Mesendoderm (in vitro differentiated cells): ENCODE measurements around the gene AFAP1L2.

Source experiments
- DNase-seq: peaks from one replicate; pipeline ENCODE4 v3.0.0; 2013
- H2AK5ac ChIP-seq: 2 replicates; pipeline ENCODE4 v1.6.1; 2013; ENCODE audit warnings: low read length, inconsistent platforms
- H2BK120ac ChIP-seq: 2 replicates; pipeline ENCODE4 v1.6.1; 2013; ENCODE audit warnings: low read depth, mild to moderate bottlenecking, low read length, moderate library complexity, mixed read lengths
- H2BK15ac ChIP-seq: replicated peaks from 2 replicates; pipeline ENCODE4 v1.6.1; 2013; ENCODE audit warnings: low read depth, mild to moderate bottlenecking, moderate library complexity
- H2BK5ac ChIP-seq: 2 replicates; pipeline ENCODE4 v1.6.1; 2013; ENCODE audit warnings: low read length, inconsistent platforms
- H3K18ac ChIP-seq: 2 replicates; pipeline ENCODE4 v1.6.1; 2013; ENCODE audit warnings: mild to moderate bottlenecking, low read length, mixed read lengths
- H3K23ac ChIP-seq: one replicate; pipeline ENCODE4 v1.6.1; 2013; ENCODE audit warnings: low read length
- H3K27ac ChIP-seq: 2 replicates; pipeline ENCODE4 v1.5.1; 2013; ENCODE audit warnings: low read depth, mild to moderate bottlenecking, inconsistent platforms, low read length, moderate library complexity
- H3K27me3 ChIP-seq: 2 replicates; pipeline ENCODE4 v1.6.1; 2013; ENCODE audit warnings: low read length, control low read depth, mild to moderate bottlenecking, inconsistent platforms; ENCODE audit not compliant: insufficient read depth, poor library complexity
- H3K36me3 ChIP-seq: 2 replicates; pipeline ENCODE4 v1.6.1; 2013; ENCODE audit warnings: low read length, inconsistent platforms; ENCODE audit not compliant: control insufficient read depth, insufficient read depth
- H3K4ac ChIP-seq: one replicate; pipeline ENCODE4 v1.6.1; 2013; ENCODE audit warnings: low read depth, mild to moderate bottlenecking, low read length, moderate library complexity
- H3K4me1 ChIP-seq: 2 replicates; pipeline ENCODE4 v1.6.1; 2013; ENCODE audit warnings: low read depth, low read length, inconsistent platforms; ENCODE audit not compliant: control insufficient read depth
- H3K4me2 ChIP-seq: 2 replicates; pipeline ENCODE4 v1.6.1; 2013; ENCODE audit warnings: low read length
- H3K4me3 ChIP-seq: 2 replicates; pipeline ENCODE4 v1.5.1; 2013; ENCODE audit warnings: mild to moderate bottlenecking, low read length
- H3K56ac ChIP-seq: one replicate; pipeline ENCODE4 v1.6.1; 2013; ENCODE audit warnings: low read length
- H3K79me1 ChIP-seq: 2 replicates; pipeline ENCODE4 v1.6.1; 2013; ENCODE audit warnings: low read length, inconsistent platforms
- H3K79me2 ChIP-seq: 2 replicates; pipeline ENCODE4 v1.6.1; 2013; ENCODE audit warnings: mild to moderate bottlenecking, low read length; ENCODE audit not compliant: control insufficient read depth, insufficient read depth
- H3K9ac ChIP-seq: 2 replicates; pipeline ENCODE4 v1.6.1; 2013; ENCODE audit warnings: low read length, inconsistent platforms
- H4K5ac ChIP-seq: one replicate; pipeline ENCODE4 v1.6.1; 2013; ENCODE audit warnings: low read length
- H4K8ac ChIP-seq: one replicate; pipeline ENCODE4 v1.6.1; 2013; ENCODE audit warnings: low read depth, mild to moderate bottlenecking, control low read depth, low read length, moderate library complexity
- WGBS: extraction: QIAGEN DNeasy Blood & Tissue Kit; methylation state at CpG from one replicate; pipeline ENCODE4 v1.1.7; 2013; ENCODE audit warnings: low lambda C conversion rate, missing lambda C conversion rate; ENCODE audit not compliant: insufficient coverage; ENCODE audit errors: extremely low coverage; 5-methylcytosine and 5-hydroxymethylcytosine counted together

Gene AFAP1L2

GRCh38 chr10:114278140-114278883 lies 126.0 kb downstream of the AFAP1L2 start:
- DNase-seq = no peak
- Histone ChIP-seq H3K56ac (no peak overlapping the region), H3K27me3 (no peaks in the 10 kb centered on the region), H3K23ac (no peak overlapping the region), H4K5ac (no peak overlapping the region), H3K27ac (no peak overlapping the region), H2BK15ac (no peak overlapping the region), H4K8ac (no peak overlapping the region), H3K9ac (no peak overlapping the region), H3K4me3 (no peak overlapping the region), H3K36me3 (no peaks in the 10 kb centered on the region), H3K4me2 (no peak overlapping the region), H2BK120ac (no peak overlapping the region), H3K4me1 (no peaks in the 10 kb centered on the region), H2AK5ac (no peak overlapping the region), H3K79me1 (no peaks in the 10 kb centered on the region), H3K18ac (no peak overlapping the region), H3K79me2 (no peaks in the 10 kb centered on the region), H2BK5ac (no peak overlapping the region), H3K4ac (no peak overlapping the region)
- WGBS = no CpG with 5 or more reads among the region's 22 CpGs

DNA sequence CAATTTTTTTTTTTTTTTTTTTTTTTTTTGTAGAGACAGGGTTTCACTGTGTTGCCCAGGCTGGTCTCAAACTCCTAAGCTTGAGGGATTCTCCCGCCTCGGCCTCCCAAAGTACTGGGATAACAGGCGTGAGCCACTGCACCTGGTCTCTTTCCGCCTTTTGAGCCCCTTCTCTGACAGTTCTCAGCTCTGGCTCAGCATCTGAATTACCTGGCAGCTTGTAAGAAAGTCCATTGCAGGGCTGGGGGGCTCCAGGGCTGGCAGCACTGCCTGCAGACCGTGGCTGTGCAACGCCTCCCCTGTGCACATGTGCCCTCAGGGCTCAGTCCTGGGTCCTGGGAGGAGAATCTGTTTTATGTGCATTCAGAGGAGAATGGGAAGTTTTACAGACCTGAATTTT lies 127.6 kb downstream of the AFAP1L2 start:
- no CpG with 5 or more reads among the region's 6 CpGs for WGBS

DNA sequence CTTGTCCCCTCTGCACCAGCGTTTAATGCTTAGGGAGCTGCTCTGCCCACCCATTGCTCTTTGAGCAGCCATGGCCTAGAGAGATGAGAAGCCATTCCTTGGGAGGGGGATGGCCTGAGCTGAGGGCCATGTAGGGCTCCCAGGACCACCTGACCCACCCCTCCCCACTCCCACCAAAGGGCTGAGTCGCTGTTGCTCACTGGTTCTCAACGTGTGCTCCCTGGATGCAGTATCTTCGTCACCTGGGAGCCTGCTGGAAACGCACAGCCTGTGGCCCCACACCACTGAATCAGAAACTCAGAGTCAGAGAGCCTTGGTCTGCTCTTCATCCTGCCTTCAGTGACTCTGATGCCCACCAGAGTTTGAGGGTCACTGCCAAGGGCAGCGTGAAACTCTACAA lies 128.2 kb downstream of the AFAP1L2 start:
- H2AK5ac ChIP-seq = no peak overlapping the region
- H3K9ac ChIP-seq = no peak overlapping the region

More for the DNA sequence above, 127.6 kb downstream of the AFAP1L2 start:
- H3K79me1 ChIP-seq = no peaks in the 10 kb centered on the region
- H2AK5ac ChIP-seq = no peak overlapping the region
- no peak overlapping the region for H3K56ac ChIP-seq
- H4K5ac ChIP-seq = no peak overlapping the region
- H3K36me3 ChIP-seq = no peaks in the 10 kb centered on the region
- H3K27ac ChIP-seq = no peak overlapping the region
- H3K9ac ChIP-seq = no peak overlapping the region
- H3K27me3 ChIP-seq = no peaks in the 10 kb centered on the region
- no peak overlapping the region for H3K4ac ChIP-seq
- no peak overlapping the region for H2BK15ac ChIP-seq
- H3K4me3 ChIP-seq = no peak overlapping the region
- no peak overlapping the region for H3K4me2 ChIP-seq
- no peaks in the 10 kb centered on the region for H3K4me1 ChIP-seq
- H3K79me2 ChIP-seq = no peaks in the 10 kb centered on the region
- no peak for DNase-seq
- H2BK5ac ChIP-seq = no peak overlapping the region
- no peak overlapping the region for H4K8ac ChIP-seq
- H2BK120ac ChIP-seq = no peak overlapping the region
- no peak overlapping the region for H3K23ac ChIP-seq
- no peak overlapping the region for H3K18ac ChIP-seq

DNA sequence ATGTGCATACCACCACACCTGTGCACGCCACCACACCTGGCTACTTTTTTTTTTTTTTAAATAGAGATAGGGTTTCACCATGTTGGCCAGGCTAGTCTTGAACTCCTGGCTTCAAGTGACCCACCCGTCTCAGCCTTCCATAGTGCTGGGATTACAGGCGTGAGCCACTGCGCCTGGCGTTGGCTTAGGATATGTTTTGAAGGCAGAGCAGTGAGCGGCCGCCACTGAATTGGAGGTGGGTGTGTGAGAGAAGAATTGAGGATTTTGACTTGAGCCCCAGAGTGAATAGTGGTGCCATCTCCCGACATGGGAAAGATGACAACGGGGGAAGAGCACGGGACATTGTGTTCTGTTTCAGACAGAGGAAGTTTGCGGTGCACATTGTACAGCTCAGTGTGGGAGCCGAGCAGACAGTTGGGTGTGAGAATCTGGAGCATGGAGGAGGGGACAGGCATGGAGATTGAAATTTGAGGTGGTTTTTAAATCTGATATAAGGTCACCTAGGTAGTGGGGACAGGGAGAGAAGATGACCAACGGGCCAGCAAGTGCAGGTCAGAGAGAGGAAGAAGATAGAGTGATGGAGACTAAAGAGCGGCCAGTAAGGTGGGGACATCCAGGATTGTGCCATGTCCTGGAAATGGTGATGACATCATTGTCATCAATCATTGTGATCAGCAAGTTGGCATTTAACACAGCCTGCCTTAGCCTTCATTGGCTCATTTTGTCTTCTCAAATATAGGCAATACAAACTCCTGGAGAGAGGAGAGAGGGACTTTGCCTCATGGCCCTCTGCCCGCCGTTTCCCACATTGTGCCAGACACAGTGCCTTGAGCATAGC lies 129.5 kb downstream of the AFAP1L2 start:
- no peak overlapping the region for H3K4me3 ChIP-seq
- no peaks in the 10 kb centered on the region for H3K36me3 ChIP-seq
- no peak overlapping the region for H3K56ac ChIP-seq
- no peak overlapping the region for H2BK15ac ChIP-seq
- no CpG with 5 or more reads among the region's 16 CpGs for WGBS
- no peaks in the 10 kb centered on the region for H3K27me3 ChIP-seq
- no peak overlapping the region for H3K4me2 ChIP-seq
- H3K79me1 ChIP-seq = no peaks in the 10 kb centered on the region
- H4K8ac ChIP-seq = no peak overlapping the region
- H2BK120ac ChIP-seq = no peak overlapping the region
- no peak overlapping the region for H3K18ac ChIP-seq
- no peak overlapping the region for H2AK5ac ChIP-seq
- H2BK5ac ChIP-seq = no peak overlapping the region
- H3K9ac ChIP-seq = no peak overlapping the region
- H3K4me1 ChIP-seq = no peaks in the 10 kb centered on the region
- no peak overlapping the region for H3K27ac ChIP-seq
- no peaks in the 10 kb centered on the region for H3K79me2 ChIP-seq
- no peak overlapping the region for H3K4ac ChIP-seq
- H4K5ac ChIP-seq = no peak overlapping the region
- no peak overlapping the region for H3K23ac ChIP-seq
- DNase-seq = no peak

More for the DNA sequence above, 128.2 kb downstream of the AFAP1L2 start:
- no CpG with 5 or more reads among the region's 6 CpGs for whole genome bisulfite sequencing
- Histone ChIP-seq H3K36me3 (no peaks in the 10 kb centered on the region), H3K4ac (no peak overlapping the region), H3K56ac (no peak overlapping the region), H3K79me1 (no peaks in the 10 kb centered on the region), H2BK120ac (no peak overlapping the region), H3K4me2 (no peak overlapping the region), H3K79me2 (no peaks in the 10 kb centered on the region), H3K27ac (no peak overlapping the region), H3K18ac (no peak overlapping the region), H4K8ac (no peak overlapping the region), H3K23ac (no peak overlapping the region), H3K4me3 (no peak overlapping the region), H3K27me3 (no peaks in the 10 kb centered on the region), H2BK15ac (no peak overlapping the region), H2BK5ac (no peak overlapping the region), H4K5ac (no peak overlapping the region), H3K4me1 (no peaks in the 10 kb centered on the region)
- no peak for DNase-seq

DNA sequence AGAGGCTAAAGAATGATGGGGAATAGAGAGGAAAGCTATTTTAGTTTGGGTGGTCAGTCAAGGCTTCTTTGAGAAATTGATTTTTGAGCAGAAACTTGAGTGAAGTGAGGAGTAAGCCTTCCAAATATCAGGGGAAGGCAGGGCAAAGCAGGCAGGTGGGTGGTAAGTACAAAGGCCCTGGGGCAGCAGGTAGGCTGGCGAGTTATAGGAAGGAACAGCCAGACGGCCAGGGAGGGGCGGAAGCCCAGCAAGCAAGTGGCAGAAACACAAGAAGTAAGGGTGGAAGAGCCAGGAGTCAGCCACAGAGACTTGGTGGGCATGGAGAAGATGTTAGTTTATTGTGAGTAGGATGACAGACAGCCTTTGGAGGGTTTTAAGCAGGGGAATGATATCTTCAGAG lies 130.4 kb downstream of the AFAP1L2 start:
- no peak overlapping the region for H3K4me2 ChIP-seq
- no peak overlapping the region for H4K5ac ChIP-seq
- WGBS = no CpG with 5 or more reads among the region's 3 CpGs
- H3K9ac ChIP-seq = no peak overlapping the region
- no peak overlapping the region for H3K4me3 ChIP-seq
- H2BK15ac ChIP-seq = no peak overlapping the region
- no peak overlapping the region for H2AK5ac ChIP-seq
- H3K56ac ChIP-seq = no peak overlapping the region
- H3K4ac ChIP-seq = no peak overlapping the region
- H2BK5ac ChIP-seq = no peak overlapping the region
- no peak overlapping the region for H3K27ac ChIP-seq
- H3K18ac ChIP-seq = no peak overlapping the region
- H3K4me1 ChIP-seq = no peaks in the 10 kb centered on the region
- no peak overlapping the region for H3K23ac ChIP-seq
- H3K79me2 ChIP-seq = no peaks in the 10 kb centered on the region
- no peak overlapping the region for H2BK120ac ChIP-seq
- H3K79me1 ChIP-seq = no peaks in the 10 kb centered on the region
- no peak for DNase-seq
- no peaks in the 10 kb centered on the region for H3K36me3 ChIP-seq
- no peaks in the 10 kb centered on the region for H3K27me3 ChIP-seq
- H4K8ac ChIP-seq = no peak overlapping the region
